PC-9 (cell line): ENCODE measurements around the gene WFIKKN2. TPM values are rescaled to one million over a fixed set of nuclear protein-coding genes. Genes with fewer than 3 reads are reported as not detected.

Experiments
- BruUV-seq: library from RNA; stranded (reverse); fragments of 400-500 nt; replicated peaks from 2 replicates; lab custom pipeline; 2021; lab: Mats Ljungman, UMichigan
- CTCF ChIA-PET: fragments of 300-600 bp; sonication (Branson Sonifier 250); formaldehyde crosslinking; loops from one replicate; lab custom pipeline; 2022; ENCODE audit warnings: antibody characterized with exemption; lab: Charles Lee
- POLR2A ChIA-PET: fragments of 300-600 bp; sonication (Branson Sonifier 250); formaldehyde crosslinking; loops from one replicate; lab custom pipeline; 2022; ENCODE audit warnings: antibody characterized with exemption; ENCODE audit not compliant: unreplicated experiment; lab: Charles Lee
- DNase-seq, 2 experiments: peaks; one replicate each; pipeline versions ENCODE4 v3.0.0 to v3.0.0-alpha.2; 2015 to 2022; ENCODE audit warnings: mixed read lengths in 1 of 2
- H2AFZ ChIP-seq: fragments of 200-600 bp; sonication (generic); 2 replicates; pipeline ENCODE4 v1.8.1; 2017; ENCODE audit warnings: antibody characterized with exemption
- H3F3A ChIP-seq: fragments of 200-600 bp; sonication (generic); 2 replicates; pipeline ENCODE4 v1.8.1; 2017; ENCODE audit warnings: antibody characterized with exemption, mild to moderate bottlenecking, low read depth; ENCODE audit not compliant: insufficient read depth
- H3K27ac ChIP-seq: fragments of 200-600 bp; sonication (generic); 2 replicates; pipeline ENCODE4 v1.6.1; 2016; ENCODE audit warnings: mixed run types
- H3K27me3 ChIP-seq: fragments of 200-600 bp; sonication (generic); 2 replicates; pipeline ENCODE4 v1.6.1; 2016; ENCODE audit warnings: low read depth, mixed run types; ENCODE audit not compliant: insufficient read depth
- H3K36me3 ChIP-seq: fragments of 200-600 bp; sonication (generic); 2 replicates; pipeline ENCODE4 v1.6.1; 2016; ENCODE audit warnings: low read depth, mixed run types
- H3K4me1 ChIP-seq: fragments of 200-600 bp; sonication (generic); replicated peaks from 2 replicates; pipeline ENCODE4 v1.6.1; 2016; ENCODE audit warnings: mixed run types; ENCODE audit not compliant: insufficient read depth
- H3K4me2 ChIP-seq: fragments of 200-600 bp; sonication (generic); 2 replicates; pipeline ENCODE4 v1.6.1; 2017; ENCODE audit warnings: mixed run types
- H3K4me3 ChIP-seq: fragments of 200-600 bp; sonication (generic); 2 replicates; pipeline ENCODE4 v1.6.1; 2016; ENCODE audit warnings: mixed run types
- H3K79me2 ChIP-seq: fragments of 200-600 bp; sonication (generic); 2 replicates; pipeline ENCODE4 v1.6.1; 2017; ENCODE audit warnings: low read depth, mixed run types
- H3K9me2 ChIP-seq: fragments of 200-600 bp; sonication (generic); 2 replicates; pipeline ENCODE4 v1.8.1; 2017; ENCODE audit warnings: mild to moderate bottlenecking; ENCODE audit not compliant: insufficient read depth
- H3K9me3 ChIP-seq: fragments of 200-600 bp; sonication (generic); 2 replicates; pipeline ENCODE4 v1.8.1; 2016; ENCODE audit warnings: low read depth; ENCODE audit not compliant: insufficient read depth
- H4K20me1 ChIP-seq: fragments of 200-600 bp; sonication (generic); 2 replicates; pipeline ENCODE4 v1.8.1; 2017; ENCODE audit not compliant: insufficient read depth
- CTCF ChIP-seq: fragments of 200-600 bp; sonication (generic); conservative IDR thresholded peaks from 2 replicates; pipeline ENCODE4 v1.6.1; 2017; ENCODE audit warnings: mixed run types, antibody characterized with exemption, mild to moderate bottlenecking, moderate library complexity
- EZH2 ChIP-seq: fragments of 200-600 bp; sonication (generic); IDR thresholded peaks from 2 replicates; pipeline ENCODE4 v1.8.0; 2017; ENCODE audit warnings: antibody characterized with exemption, low read depth
- intact Hi-C: fragments of 100-400 bp; cut with micrococcal nuclease; formaldehyde crosslinking; loops from one replicate; pipeline ENCODE4 v1.10.0; 2022; ENCODE audit not compliant: unreplicated experiment
- total RNA-seq: library from RNA; stranded (reverse); gene quantifications from 2 replicates; pipeline ENCODE4 v1.2.3, GENCODE V29; 2021

WFIKKN2 gene
- total RNA-seq, 1 experiment from 2014 or later = not detected

GRCh38 chr17:50816271-50816670 lies 19.1 kb upstream of the WFIKKN2 start:
- ChIA-PET POLR2A (no interaction called here), CTCF (no interaction called here)
- H2AFZ ChIP-seq = no peak overlapping the region
- H3K4me2 ChIP-seq = no peak overlapping the region
- H3K9me2 ChIP-seq = no peaks in the 10 kb centered on the region
- H4K20me1 ChIP-seq = no peaks in the 10 kb centered on the region
- H3K36me3 ChIP-seq = no peaks in the 10 kb centered on the region
- no peak for TF ChIP-seq CTCF
- no peak for TF ChIP-seq EZH2
- intact Hi-C loops = no loop called here
- H3K4me3 ChIP-seq = no peak overlapping the region
- H3F3A ChIP-seq = no peaks in the 10 kb centered on the region
- peaks cover 20% of the 10 kb centered on the region for H3K4me1 ChIP-seq
- DNase-seq = no peak
- no peaks in the 10 kb centered on the region for H3K27me3 ChIP-seq
- no peaks in the 10 kb centered on the region for H3K9me3 ChIP-seq
- no peak overlapping the region for H3K27ac ChIP-seq
- H3K79me2 ChIP-seq = no peaks in the 10 kb centered on the region
- BruUV-seq = no TSS peak

- no TSS peak for BruUV-seq
- ChIA-PET CTCF (no interaction called here), POLR2A (no interaction called here)
- H3F3A ChIP-seq = no peaks in the 10 kb centered on the region
- no peaks in the 10 kb centered on the region for H4K20me1 ChIP-seq
- no peaks in the 10 kb centered on the region for H3K9me2 ChIP-seq
- no peaks in the 10 kb centered on the region for H3K27me3 ChIP-seq
- peak in 1 of 2 experiments; percentile 24 for DNase-seq
- intact Hi-C loops = no loop called here
- H3K36me3 ChIP-seq = no peaks in the 10 kb centered on the region
- no peak overlapping the region for H3K4me3 ChIP-seq
- peak overlapping the region; percentile 63 for H3K4me2 ChIP-seq
- H3K9me3 ChIP-seq = no peaks in the 10 kb centered on the region
- H3K79me2 ChIP-seq = no peaks in the 10 kb centered on the region
- H2AFZ ChIP-seq = peak overlapping the region; percentile 7; the same call in 1 of the 2 replicates
- H3K4me1 ChIP-seq = peaks cover 20% of the 10 kb centered on the region
- TF ChIP-seq EZH2 (no peak), CTCF (peak; percentile 76)
- H3K27ac ChIP-seq = no peak overlapping the region
Observed at GRCh38 chr17:50816771-50817751, 18.3 kb upstream of the WFIKKN2 start.

- intact Hi-C loops = no loop called here
- no TSS peak for BruUV-seq
- H3K9me3 ChIP-seq = no peaks in the 10 kb centered on the region
- TF ChIP-seq CTCF = no peak
- TF ChIP-seq EZH2 = no peak
- H3K27me3 ChIP-seq = no peaks in the 10 kb centered on the region
- H4K20me1 ChIP-seq = no peaks in the 10 kb centered on the region
- no peaks in the 10 kb centered on the region for H3K36me3 ChIP-seq
- H2AFZ ChIP-seq = no peak overlapping the region
- ChIA-PET POLR2A (no interaction called here), CTCF (interaction anchor here (0.6 to 0.7 kb wide), 2 partner anchors 149 to 339 kb away, joined by 3 read pairs; no protein-coding TSS in a partner anchor)
- H3K27ac ChIP-seq = no peak overlapping the region
- no peak overlapping the region for H3K4me3 ChIP-seq
- H3K9me2 ChIP-seq = no peaks in the 10 kb centered on the region
- no peaks in the 10 kb centered on the region for H3K79me2 ChIP-seq
- H3F3A ChIP-seq = no peaks in the 10 kb centered on the region
- H3K4me1 ChIP-seq = peaks cover 20% of the 10 kb centered on the region
- DNase-seq = peak; percentile 47 to 74
- peak overlapping the region; percentile 63 for H3K4me2 ChIP-seq
Observed at GRCh38 chr17:50817838-50818237, 17.5 kb upstream of the WFIKKN2 start.
